Karpas-422 (cell line): ENCODE measurements around the gene MS4A7. TPM values are rescaled to one million over a fixed set of nuclear protein-coding genes. Genes with fewer than 3 reads are reported as not detected.

ENCODE experiments used
- DNase-seq: peaks from one replicate; pipeline ENCODE4 v3.0.0-alpha.2; 2015
- H2AFZ ChIP-seq: fragments of 200-600 bp; sonication (generic); 2 replicates; pipeline ENCODE4 v1.6.1; 2014; ENCODE audit warnings: antibody characterized with exemption, low read length, mixed read lengths
- H3K27ac ChIP-seq: fragments of 200-600 bp; sonication (generic); 2 replicates; pipeline ENCODE4 v1.5.1; 2014; ENCODE audit warnings: mild to moderate bottlenecking, low read length, moderate library complexity
- H3K27me3 ChIP-seq: fragments of 200-600 bp; sonication (generic); 2 replicates; pipeline ENCODE4 v1.6.1; 2014; ENCODE audit warnings: low read length, mixed read lengths
- H3K36me3 ChIP-seq: fragments of 200-600 bp; sonication (generic); 2 replicates; pipeline ENCODE4 v1.6.1; 2014; ENCODE audit warnings: low read length, mixed read lengths; ENCODE audit not compliant: insufficient read depth
- H3K4me1 ChIP-seq: fragments of 200-600 bp; sonication (generic); 2 replicates; pipeline ENCODE4 v1.6.1; 2014; ENCODE audit warnings: mild to moderate bottlenecking, low read length, mixed read lengths
- H3K4me2 ChIP-seq: fragments of 200-600 bp; sonication (generic); 2 replicates; pipeline ENCODE4 v1.6.1; 2014; ENCODE audit warnings: low read length, low read depth, mild to moderate bottlenecking; ENCODE audit not compliant: poor library complexity, severe bottlenecking
- H3K4me3 ChIP-seq: fragments of 200-600 bp; sonication (generic); 2 replicates; pipeline ENCODE4 v1.5.1; 2014; ENCODE audit warnings: mild to moderate bottlenecking, antibody characterized with exemption, low read length, mixed read lengths
- H3K79me2 ChIP-seq: fragments of 200-600 bp; sonication (generic); 2 replicates; pipeline ENCODE4 v1.6.1; 2014; ENCODE audit warnings: mild to moderate bottlenecking, low read length, mixed read lengths
- H3K9ac ChIP-seq: fragments of 200-600 bp; sonication (generic); 2 replicates; pipeline ENCODE4 v1.6.0; 2014; ENCODE audit warnings: low read length
- H3K9me2 ChIP-seq: fragments of 200-600 bp; sonication (generic), shearing (Covaris generic); replicated peaks from 2 replicates; pipeline ENCODE4 v1.6.0; 2014; ENCODE audit warnings: mild to moderate bottlenecking, low read length, moderate library complexity; ENCODE audit not compliant: insufficient read depth
- H3K9me3 ChIP-seq: fragments of 300-700, 200-600 bp; sonication (generic); 2 replicates; pipeline ENCODE4 v1.6.1; 2014; ENCODE audit warnings: low read length, mixed read lengths
- H4K20me1 ChIP-seq: fragments of 200-600 bp; sonication (generic); 2 replicates; pipeline ENCODE4 v1.6.1; 2014; ENCODE audit warnings: mild to moderate bottlenecking, antibody characterized with exemption, low read length, low read depth; ENCODE audit not compliant: insufficient read depth
- total RNA-seq: library from RNA; depleted of rRNA; stranded (reverse); fragments of >200 nt; shearing (Covaris generic); gene quantifications from 2 replicates; pipeline ENCODE4 v1.2.3, GENCODE V29; 2014; ENCODE audit warnings: low replicate concordance

MS4A7 gene
- total RNA-seq, 1 experiment from 2014 or later: 12.1 TPM

DNA sequence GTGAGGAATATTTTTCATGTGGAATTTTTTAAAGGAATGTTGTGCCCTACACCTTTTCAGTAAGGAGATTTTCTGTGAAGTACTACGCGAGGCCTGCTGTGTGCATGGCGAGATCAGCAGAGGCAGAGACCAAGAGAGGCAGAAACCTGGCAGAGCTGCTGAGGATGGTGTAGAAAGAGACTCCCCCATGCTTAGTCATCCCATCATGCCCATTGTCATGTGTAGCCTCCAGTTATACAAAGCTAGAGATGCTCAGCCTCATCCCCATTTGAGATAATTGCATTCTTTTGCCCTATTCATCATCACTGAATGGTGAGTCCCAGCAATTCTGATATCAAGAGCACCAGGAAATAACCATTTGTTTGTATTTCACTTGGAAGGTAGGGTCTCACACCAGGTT lies 3.0 kb upstream of the MS4A7 start:
- H3K79me2 ChIP-seq: no peaks in the 10 kb centered on the region
- no peak overlapping the region for H3K27ac ChIP-seq
- H3K4me1 ChIP-seq: peaks cover 27% of the 10 kb centered on the region
- no peaks in the 10 kb centered on the region for H3K9me3 ChIP-seq
- no peaks in the 10 kb centered on the region for H3K27me3 ChIP-seq
- no peak overlapping the region for H3K9ac ChIP-seq
- no peak overlapping the region for H3K4me3 ChIP-seq
- DNase-seq: no peak
- H3K4me2 ChIP-seq: no peak overlapping the region
- no peaks in the 10 kb centered on the region for H3K9me2 ChIP-seq
- H3K36me3 ChIP-seq: no peaks in the 10 kb centered on the region
- H4K20me1 ChIP-seq: no peaks in the 10 kb centered on the region
- no peak overlapping the region for H2AFZ ChIP-seq

DNA sequence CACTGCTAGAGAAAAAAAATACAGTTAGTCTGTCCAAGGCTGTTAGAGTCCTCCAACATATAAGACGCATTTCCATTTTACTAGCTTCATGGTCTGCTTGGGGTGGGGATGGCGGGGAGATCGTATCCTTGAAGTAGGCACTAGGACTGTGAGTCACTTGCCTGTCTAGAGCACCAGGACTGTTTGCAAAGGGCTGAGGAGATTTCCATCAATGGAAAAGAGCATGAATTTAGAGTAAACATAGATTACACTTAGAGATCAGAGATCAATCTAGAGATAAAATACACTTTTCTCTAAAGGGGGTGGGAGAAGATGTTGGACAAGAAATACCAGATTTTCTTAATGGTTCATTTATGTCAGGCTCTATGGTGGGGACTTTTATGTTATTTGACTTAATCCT lies 1.7 kb upstream of the MS4A7 start:
- H3K27me3 ChIP-seq: no peaks in the 10 kb centered on the region
- no peak overlapping the region for H3K4me2 ChIP-seq
- H3K9ac ChIP-seq: no peak overlapping the region
- H3K27ac ChIP-seq: no peak overlapping the region
- no peaks in the 10 kb centered on the region for H4K20me1 ChIP-seq
- DNase-seq: no peak
- peaks cover 27% of the 10 kb centered on the region for H3K4me1 ChIP-seq
- H3K79me2 ChIP-seq: no peaks in the 10 kb centered on the region
- no peaks in the 10 kb centered on the region for H3K9me2 ChIP-seq
- no peaks in the 10 kb centered on the region for H3K9me3 ChIP-seq
- H3K36me3 ChIP-seq: no peaks in the 10 kb centered on the region
- H3K4me3 ChIP-seq: no peak overlapping the region
- H2AFZ ChIP-seq: no peak overlapping the region

DNA sequence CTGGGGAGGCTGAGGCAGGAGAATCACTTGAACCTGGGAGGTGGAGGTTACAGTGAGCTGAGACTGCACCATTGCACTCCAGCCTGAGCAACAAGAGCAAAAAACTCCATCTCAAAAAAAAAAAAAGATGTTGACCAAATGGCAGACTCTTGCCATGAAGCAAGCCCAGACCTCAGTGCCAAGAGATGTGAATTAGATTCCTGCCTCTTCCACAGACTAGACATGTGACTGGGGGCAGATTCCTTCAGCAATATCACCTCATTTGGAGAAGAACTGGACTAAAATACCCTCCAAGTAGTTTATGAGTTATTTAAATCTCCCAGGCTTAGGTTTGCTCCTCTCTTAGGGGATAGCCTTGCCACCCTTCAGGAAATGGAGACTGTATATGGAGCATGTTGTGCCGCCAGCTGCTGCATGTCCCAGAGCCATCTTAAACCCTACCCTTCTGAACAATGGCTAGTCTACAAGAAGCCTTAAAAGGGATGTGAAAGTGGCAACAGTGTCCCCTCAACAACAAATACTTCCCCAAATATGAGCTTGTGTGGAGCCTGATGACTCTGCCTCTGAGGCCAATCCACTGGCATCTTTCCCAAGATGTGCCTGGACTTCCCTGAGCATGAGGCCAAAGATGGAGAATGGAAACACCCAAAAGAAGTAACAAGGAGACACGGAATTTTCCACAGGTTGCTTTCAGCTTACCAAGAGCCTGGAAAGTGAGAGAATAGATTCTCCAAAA lies 763 bp upstream of the MS4A7 start:
- no peaks in the 10 kb centered on the region for H3K9me2 ChIP-seq
- peaks cover 22% of the 10 kb centered on the region for H3K4me1 ChIP-seq
- H4K20me1 ChIP-seq: no peaks in the 10 kb centered on the region
- peak overlapping the region; percentile 68 for H2AFZ ChIP-seq
- peak; percentile 78 for DNase-seq
- peak overlapping the region; percentile 68 for H3K4me2 ChIP-seq
- peak overlapping the region; percentile 35 for H3K4me3 ChIP-seq
- no peaks in the 10 kb centered on the region for H3K79me2 ChIP-seq
- no peaks in the 10 kb centered on the region for H3K36me3 ChIP-seq
- H3K27me3 ChIP-seq: no peaks in the 10 kb centered on the region
- no peaks in the 10 kb centered on the region for H3K9me3 ChIP-seq
- H3K27ac ChIP-seq: peak overlapping the region; percentile 81
- peak overlapping the region; percentile 47 for H3K9ac ChIP-seq

DNA sequence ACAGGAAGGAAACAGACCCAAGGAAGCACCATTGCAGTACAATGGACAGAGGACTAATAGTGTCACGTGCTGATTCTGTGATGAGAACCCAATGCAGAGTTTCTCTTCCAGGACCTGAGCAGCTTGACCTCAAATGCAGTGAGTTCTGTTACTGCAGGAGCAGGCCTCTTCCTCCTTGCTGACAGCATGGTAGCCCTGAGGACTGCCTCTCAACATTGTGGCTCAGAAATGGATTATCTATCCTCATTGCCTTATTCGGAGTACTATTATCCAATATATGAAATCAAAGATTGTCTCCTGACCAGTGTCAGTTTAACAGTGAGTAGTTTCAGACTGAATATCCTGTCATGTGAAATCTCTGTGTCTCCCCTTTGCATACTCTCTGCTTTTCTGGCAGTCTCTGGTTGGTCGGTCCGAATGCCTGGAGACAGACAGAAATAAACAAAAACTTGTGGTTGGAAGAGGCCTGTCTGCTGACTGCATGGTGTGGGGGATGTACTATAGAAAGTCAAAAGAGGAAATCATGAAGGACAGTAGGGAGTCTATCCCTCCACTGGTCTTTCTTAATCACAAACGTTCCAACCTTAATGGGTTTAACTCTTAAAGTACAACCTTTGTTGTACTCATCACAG lies 11.1 kb downstream of the MS4A7 start:
- no peaks in the 10 kb centered on the region for H3K9me3 ChIP-seq
- no peaks in the 10 kb centered on the region for H3K79me2 ChIP-seq
- no peaks in the 10 kb centered on the region for H3K36me3 ChIP-seq
- no peak overlapping the region for H2AFZ ChIP-seq
- H3K9ac ChIP-seq: no peak overlapping the region
- no peak overlapping the region for H3K4me3 ChIP-seq
- DNase-seq: no peak
- H3K4me1 ChIP-seq: peaks cover 12% of the 10 kb centered on the region
- H3K4me2 ChIP-seq: peak overlapping the region; percentile 5
- H4K20me1 ChIP-seq: no peaks in the 10 kb centered on the region
- H3K27me3 ChIP-seq: no peaks in the 10 kb centered on the region; the same call in 1 of the 2 replicates
- no peak overlapping the region for H3K27ac ChIP-seq
- H3K9me2 ChIP-seq: no peaks in the 10 kb centered on the region

DNA sequence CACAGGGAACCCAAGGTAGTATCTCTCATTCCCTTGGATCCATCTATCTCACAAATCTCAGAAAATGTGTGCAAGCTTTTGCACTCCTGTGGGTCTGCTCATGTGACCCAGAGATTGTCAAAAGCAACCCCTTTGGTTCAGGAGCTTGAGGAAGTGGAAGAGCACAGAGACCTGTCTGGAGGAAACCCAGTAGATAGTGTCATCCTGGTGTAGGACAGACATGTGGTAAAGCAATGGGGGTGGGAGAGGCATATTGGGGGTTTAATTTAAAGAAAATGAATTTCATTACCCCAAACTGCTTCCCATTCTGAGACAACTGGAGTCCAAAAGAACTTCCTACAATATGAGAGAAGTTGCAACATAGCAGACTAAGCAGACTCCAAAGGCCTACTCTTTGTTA lies 12.1 kb downstream of the MS4A7 start:
- no peaks in the 10 kb centered on the region for H3K9me3 ChIP-seq
- H2AFZ ChIP-seq: no peak overlapping the region
- H3K4me2 ChIP-seq: no peak overlapping the region
- no peaks in the 10 kb centered on the region for H4K20me1 ChIP-seq
- H3K9ac ChIP-seq: no peak overlapping the region
- no peaks in the 10 kb centered on the region for H3K9me2 ChIP-seq
- no peaks in the 10 kb centered on the region for H3K36me3 ChIP-seq
- H3K4me1 ChIP-seq: peaks cover 12% of the 10 kb centered on the region
- H3K27ac ChIP-seq: no peak overlapping the region
- H3K4me3 ChIP-seq: no peak overlapping the region
- DNase-seq: no peak
- no peaks in the 10 kb centered on the region for H3K79me2 ChIP-seq
- H3K27me3 ChIP-seq: no peaks in the 10 kb centered on the region; the same call in 1 of the 2 replicates

DNA sequence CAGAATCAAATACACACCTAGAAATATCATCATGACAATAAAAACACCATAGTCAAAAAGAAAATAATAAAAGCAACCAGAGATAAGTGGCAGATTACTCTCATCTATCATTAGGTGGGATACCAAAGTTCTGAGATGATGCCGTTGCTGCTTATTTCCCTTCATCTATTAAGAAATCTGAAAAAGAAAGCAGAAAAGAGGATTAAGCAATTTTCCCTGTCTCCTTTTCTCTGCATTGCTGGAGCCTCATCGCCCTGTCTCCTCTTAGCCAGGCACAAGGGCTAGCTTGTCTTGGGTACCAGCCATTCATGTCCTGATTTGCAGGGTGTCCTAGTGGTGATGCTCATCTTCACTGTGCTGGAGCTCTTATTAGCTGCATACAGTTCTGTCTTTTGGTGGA lies 14.0 kb downstream of the MS4A7 start:
- H2AFZ ChIP-seq: no peak overlapping the region
- H3K9me3 ChIP-seq: no peaks in the 10 kb centered on the region
- H3K9ac ChIP-seq: no peak overlapping the region
- no peak overlapping the region for H3K4me2 ChIP-seq
- no peak for DNase-seq
- H3K4me1 ChIP-seq: peaks cover 32% of the 10 kb centered on the region
- H3K9me2 ChIP-seq: no peaks in the 10 kb centered on the region
- H3K27me3 ChIP-seq: no peaks in the 10 kb centered on the region; the same call in 1 of the 2 replicates
- no peak overlapping the region for H3K27ac ChIP-seq
- no peak overlapping the region for H3K4me3 ChIP-seq
- no peaks in the 10 kb centered on the region for H3K36me3 ChIP-seq
- H4K20me1 ChIP-seq: no peaks in the 10 kb centered on the region
- no peaks in the 10 kb centered on the region for H3K79me2 ChIP-seq

DNA sequence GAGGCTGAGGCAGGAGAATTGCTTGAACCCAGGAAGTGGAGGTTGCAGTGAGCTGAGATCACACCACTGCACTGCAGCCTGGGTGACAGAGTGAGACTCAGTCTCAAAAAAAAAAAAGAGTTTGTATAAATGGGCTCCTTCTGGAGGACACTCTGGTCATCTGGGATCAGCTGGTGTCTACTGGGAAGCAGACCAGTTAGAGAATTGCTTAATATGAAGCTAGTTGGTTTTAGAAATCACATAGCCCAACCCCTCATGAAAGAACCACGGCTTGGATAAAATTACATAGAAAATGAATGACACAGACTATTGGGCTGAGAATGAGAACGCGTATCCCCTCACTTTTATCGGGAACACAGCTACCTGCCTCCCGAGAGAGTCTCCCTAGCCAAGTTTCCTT lies 14.7 kb downstream of the MS4A7 start:
- H3K9me2 ChIP-seq: no peaks in the 10 kb centered on the region
- no peak for DNase-seq
- H3K27ac ChIP-seq: no peak overlapping the region
- no peak overlapping the region for H3K4me3 ChIP-seq
- H3K79me2 ChIP-seq: no peaks in the 10 kb centered on the region
- H3K27me3 ChIP-seq: no peaks in the 10 kb centered on the region; the same call in 1 of the 2 replicates
- H3K4me2 ChIP-seq: no peak overlapping the region
- no peak overlapping the region for H2AFZ ChIP-seq
- H3K36me3 ChIP-seq: no peaks in the 10 kb centered on the region
- no peaks in the 10 kb centered on the region for H4K20me1 ChIP-seq
- H3K9me3 ChIP-seq: no peaks in the 10 kb centered on the region
- H3K9ac ChIP-seq: no peak overlapping the region
- H3K4me1 ChIP-seq: peaks cover 38% of the 10 kb centered on the region

DNA sequence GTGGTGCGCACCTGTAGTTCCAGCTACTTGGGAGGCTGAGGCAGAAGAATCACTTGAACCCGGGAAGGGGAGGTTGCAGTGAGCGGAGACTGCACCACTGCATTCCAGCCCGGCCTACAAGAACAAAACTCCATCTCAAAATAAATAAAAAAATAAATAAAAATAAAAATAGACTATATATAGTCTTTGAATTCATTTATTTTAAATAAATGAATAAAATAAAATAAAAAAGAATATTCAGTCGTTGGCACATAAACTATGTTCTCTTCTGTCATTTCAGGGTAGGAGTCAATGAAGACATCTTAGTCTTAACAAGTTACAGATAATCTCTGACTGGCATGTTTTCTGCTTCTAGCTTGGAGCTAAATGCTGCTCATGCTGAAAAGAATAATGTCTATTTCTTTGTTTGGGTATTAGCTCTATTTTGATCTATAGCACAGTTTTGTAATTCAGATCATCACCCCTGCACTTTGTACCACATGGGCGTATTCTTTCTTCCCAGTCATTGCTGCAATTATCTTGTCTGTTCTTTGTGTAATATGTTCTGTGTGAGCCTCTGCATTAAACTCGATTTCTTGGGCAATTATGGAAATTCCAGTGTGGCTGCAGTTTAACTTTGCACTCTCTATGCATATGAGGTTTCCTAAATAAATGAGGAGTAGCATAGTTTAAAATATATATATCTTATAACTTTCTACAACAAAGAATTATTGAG lies 16.5 kb downstream of the MS4A7 start:
- DNase-seq: no peak
- Histone ChIP-seq H4K20me1 (no peaks in the 10 kb centered on the region), H3K27ac (no peak overlapping the region), H3K36me3 (no peaks in the 10 kb centered on the region), H3K9ac (no peak overlapping the region), H3K4me1 (peaks cover 30% of the 10 kb centered on the region), H3K9me2 (no peaks in the 10 kb centered on the region), H3K4me2 (no peak overlapping the region), H3K79me2 (no peaks in the 10 kb centered on the region), H3K27me3 (no peaks in the 10 kb centered on the region; the same call in 1 of the 2 replicates), H3K4me3 (no peak overlapping the region), H3K9me3 (no peaks in the 10 kb centered on the region), H2AFZ (no peak overlapping the region)
